GM12878 (cell line): ENCODE measurements around the gene CPNE4.

Experiments used
- BHLHE40 ChIP-seq, 2 experiments: fragments of 450-650 bp in 1 of 2; IDR thresholded peaks; 2 replicates each; pipeline ENCODE4 v1.6.1; 2011 to 2017; ENCODE audit warnings: low read depth in 2 of 2, borderline replicate concordance in 1 of 2, improper control_type of control experiment in 1 of 2, low read length in 1 of 2, mild to moderate bottlenecking in 1 of 2
- CBFB ChIP-seq: IDR thresholded peaks from 2 replicates; pipeline ENCODE4 v1.6.1; 2016; ENCODE audit warnings: antibody characterized with exemption, low read depth
- EZH2 ChIP-seq: IDR thresholded peaks from 2 replicates; pipeline ENCODE4 v1.6.1; 2012; ENCODE audit warnings: low read depth, mild to moderate bottlenecking, control low read depth, inconsistent platforms, low read length, borderline replicate concordance; ENCODE audit not compliant: control insufficient read depth
- FOXM1 ChIP-seq: IDR thresholded peaks from 2 replicates; pipeline ENCODE4 v1.6.1; 2012; ENCODE audit warnings: low read depth, mild to moderate bottlenecking, inconsistent platforms, low read length, moderate library complexity
- JUND ChIP-seq: IDR thresholded peaks from 2 replicates; pipeline ENCODE4 v1.6.1; 2012; ENCODE audit warnings: low read depth, mild to moderate bottlenecking, low read length, improper control_type of control experiment, moderate library complexity
- NFXL1 ChIP-seq: fragments of 450-650 bp; IDR thresholded peaks from 2 replicates; pipeline ENCODE4 v1.6.1; 2017; ENCODE audit warnings: antibody characterized with exemption, mild to moderate bottlenecking, borderline replicate concordance
- POLR2A ChIP-seq: IDR thresholded peaks from 2 replicates; pipeline ENCODE4 v1.6.1; 2011; ENCODE audit warnings: low read depth, mild to moderate bottlenecking, low read length
- POLR2AphosphoS5 ChIP-seq: IDR thresholded peaks from 2 replicates; pipeline ENCODE4 v1.6.1; 2011; ENCODE audit warnings: mild to moderate bottlenecking, low read length, inconsistent platforms
- SP1 ChIP-seq: IDR thresholded peaks from one replicate; pipeline ENCODE4 v1.6.1; 2011; ENCODE audit warnings: low read depth, low read length
- TF ChIP-seq, protein P1 (sequence below), 3 experiments: IDR thresholded peaks in 2 of 3; conservative IDR thresholded peaks in 1 of 3; 2 replicates each; pipeline ENCODE4 v1.5.1; 2011; ENCODE audit warnings: low read depth in 3 of 3, low read length in 3 of 3, mild to moderate bottlenecking in 3 of 3, control low read depth in 2 of 3, moderate library complexity in 2 of 3, inconsistent platforms in 1 of 3, mixed read lengths in 1 of 3; ENCODE audit not compliant: control insufficient read depth in 2 of 3, insufficient read depth in 1 of 3; ENCODE audit errors: extremely low read depth in 1 of 3
- TF ChIP-seq, protein P2 (sequence below): IDR thresholded peaks from 2 replicates; pipeline ENCODE4 v1.6.1; 2012; ENCODE audit warnings: low read depth, low read length, improper control_type of control experiment

DNA sequence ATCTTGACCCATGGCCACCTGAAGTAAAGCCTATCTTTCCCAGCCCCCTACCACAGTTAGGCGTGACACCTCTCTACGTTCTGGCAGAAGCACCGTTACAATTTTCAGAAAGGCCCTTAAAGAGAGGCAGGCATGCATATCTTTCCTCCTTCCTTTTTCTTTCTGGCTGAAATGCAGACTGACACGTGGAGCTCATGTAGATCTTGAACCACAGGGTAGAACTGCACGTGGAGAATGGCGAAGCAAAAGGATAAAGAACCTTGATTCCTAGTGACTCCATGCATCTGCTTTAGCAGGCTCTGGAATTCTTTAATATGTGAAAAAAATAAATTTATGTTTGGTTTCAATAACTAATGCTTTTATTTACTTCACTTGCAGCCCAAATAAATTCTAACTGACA, 166.6 kb downstream of the CPNE4 start:
- no peak for TF ChIP-seq POLR2A
- TF ChIP-seq POLR2AphosphoS5 = no peak
- TF ChIP-seq JUND = no peak
- no peak for TF ChIP-seq EZH2
- no peak for TF ChIP-seq NFXL1
- TF ChIP-seq, protein P1, sequence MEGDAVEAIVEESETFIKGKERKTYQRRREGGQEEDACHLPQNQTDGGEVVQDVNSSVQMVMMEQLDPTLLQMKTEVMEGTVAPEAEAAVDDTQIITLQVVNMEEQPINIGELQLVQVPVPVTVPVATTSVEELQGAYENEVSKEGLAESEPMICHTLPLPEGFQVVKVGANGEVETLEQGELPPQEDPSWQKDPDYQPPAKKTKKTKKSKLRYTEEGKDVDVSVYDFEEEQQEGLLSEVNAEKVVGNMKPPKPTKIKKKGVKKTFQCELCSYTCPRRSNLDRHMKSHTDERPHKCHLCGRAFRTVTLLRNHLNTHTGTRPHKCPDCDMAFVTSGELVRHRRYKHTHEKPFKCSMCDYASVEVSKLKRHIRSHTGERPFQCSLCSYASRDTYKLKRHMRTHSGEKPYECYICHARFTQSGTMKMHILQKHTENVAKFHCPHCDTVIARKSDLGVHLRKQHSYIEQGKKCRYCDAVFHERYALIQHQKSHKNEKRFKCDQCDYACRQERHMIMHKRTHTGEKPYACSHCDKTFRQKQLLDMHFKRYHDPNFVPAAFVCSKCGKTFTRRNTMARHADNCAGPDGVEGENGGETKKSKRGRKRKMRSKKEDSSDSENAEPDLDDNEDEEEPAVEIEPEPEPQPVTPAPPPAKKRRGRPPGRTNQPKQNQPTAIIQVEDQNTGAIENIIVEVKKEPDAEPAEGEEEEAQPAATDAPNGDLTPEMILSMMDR (IDR thresholded peaks at IDR 0.05 in 2 of 3, conservative IDR thresholded peaks at IDR 0.05 in 1 of 3; ENCODE audit: control insufficient read depth in 2 of 3, extremely low read depth in 1 of 3, insufficient read depth in 1 of 3, low read depth in 3 of 3, low read length in 3 of 3) = no peak
- TF ChIP-seq BHLHE40 (IDR thresholded peaks at IDR 0.05; ENCODE audit: borderline replicate concordance in 1 of 2, low read depth in 2 of 2, low read length in 1 of 2) = no peak
- no peak for TF ChIP-seq FOXM1
- TF ChIP-seq CBFB = no peak
- TF ChIP-seq SP1 = no peak
- TF ChIP-seq, protein P2, sequence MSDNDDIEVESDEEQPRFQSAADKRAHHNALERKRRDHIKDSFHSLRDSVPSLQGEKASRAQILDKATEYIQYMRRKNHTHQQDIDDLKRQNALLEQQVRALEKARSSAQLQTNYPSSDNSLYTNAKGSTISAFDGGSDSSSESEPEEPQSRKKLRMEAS = no peak
